Measurements from ENCODE around the gene ZFHX3.

Gene ZFHX3

GRCh38 chr16:72910875-72911274, 137.1 kb downstream of the ZFHX3 start:
- H3K4me3 ChIP-seq (ENCODE audit: control insufficient read depth, low read depth, low read length): no peak overlapping the region
- no peak for TF ChIP-seq CTCF (conservative IDR thresholded peaks at IDR 0.05; ENCODE audit: control insufficient read depth, insufficient read depth, low read depth, low read length)
- no peak for DNase-seq (ENCODE audit: low read depth)

- TF ChIP-seq CTCF (conservative IDR thresholded peaks at IDR 0.05; ENCODE audit: control insufficient read depth, insufficient read depth, low read depth, low read length): no peak
- H3K4me3 ChIP-seq (ENCODE audit: control insufficient read depth, low read depth, low read length): no peak overlapping the region
- no peak for DNase-seq (ENCODE audit: low read depth)
Measured at GRCh38 chr16:72910381-72910780, 137.5 kb downstream of the ZFHX3 start.

- no peak overlapping the region for H3K4me3 ChIP-seq (ENCODE audit: control insufficient read depth, low read depth, low read length)
- no peak for DNase-seq (ENCODE audit: low read depth)
- TF ChIP-seq CTCF (conservative IDR thresholded peaks at IDR 0.05; ENCODE audit: control insufficient read depth, insufficient read depth, low read depth, low read length): no peak
Measured at GRCh38 chr16:72909196-72909595, 138.7 kb downstream of the ZFHX3 start.

GRCh38 chr16:72908362-72909167, 139.4 kb downstream of the ZFHX3 start:
- no peak overlapping the region for H3K4me3 ChIP-seq (ENCODE audit: control insufficient read depth, low read depth, low read length)
- no peak for TF ChIP-seq CTCF (conservative IDR thresholded peaks at IDR 0.05; ENCODE audit: control insufficient read depth, insufficient read depth, low read depth, low read length)
- DNase-seq (ENCODE audit: low read depth): no peak

- DNase-seq (ENCODE audit: low read depth): peak; percentile 63
- TF ChIP-seq CTCF (conservative IDR thresholded peaks at IDR 0.05; ENCODE audit: control insufficient read depth, insufficient read depth, low read depth, low read length): no peak
- no peak overlapping the region for H3K4me3 ChIP-seq (ENCODE audit: control insufficient read depth, low read depth, low read length)
Measured at GRCh38 chr16:72905581-72905980, 142.3 kb downstream of the ZFHX3 start.

GRCh38 chr16:72903176-72903575, 144.8 kb downstream of the ZFHX3 start:
- TF ChIP-seq CTCF (conservative IDR thresholded peaks at IDR 0.05; ENCODE audit: control insufficient read depth, insufficient read depth, low read depth, low read length): no peak
- H3K4me3 ChIP-seq (ENCODE audit: control insufficient read depth, low read depth, low read length): no peak overlapping the region
- DNase-seq (ENCODE audit: low read depth): no peak
